ENCODE measurements around the gene TNNT2.

DNA sequence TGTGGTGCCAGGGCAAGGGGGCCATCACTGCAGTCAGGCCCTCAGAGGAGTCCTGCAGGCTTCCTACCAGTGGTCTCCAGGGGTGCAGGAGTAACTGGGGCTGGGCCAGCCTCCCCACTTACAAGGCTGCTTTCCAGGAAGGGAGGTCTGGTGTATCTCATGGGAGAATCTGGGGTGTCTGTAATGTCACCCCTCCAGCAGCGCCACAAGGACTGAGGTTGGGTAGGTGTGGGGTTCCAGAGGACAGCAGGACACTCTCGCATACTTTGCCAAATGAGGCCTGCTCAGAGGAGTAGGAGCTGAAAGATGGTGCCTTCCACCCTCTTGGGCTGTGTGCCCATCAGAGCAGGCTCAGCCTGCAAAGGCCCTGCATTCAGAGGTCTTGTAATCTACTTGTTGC, 46.9 kb downstream of the TNNT2 start:
- no peak for TF ChIP-seq ZFP3 (CRISPR knock-in tag; IDR thresholded peaks at IDR 0.05)
- TF ChIP-seq, protein P1, sequence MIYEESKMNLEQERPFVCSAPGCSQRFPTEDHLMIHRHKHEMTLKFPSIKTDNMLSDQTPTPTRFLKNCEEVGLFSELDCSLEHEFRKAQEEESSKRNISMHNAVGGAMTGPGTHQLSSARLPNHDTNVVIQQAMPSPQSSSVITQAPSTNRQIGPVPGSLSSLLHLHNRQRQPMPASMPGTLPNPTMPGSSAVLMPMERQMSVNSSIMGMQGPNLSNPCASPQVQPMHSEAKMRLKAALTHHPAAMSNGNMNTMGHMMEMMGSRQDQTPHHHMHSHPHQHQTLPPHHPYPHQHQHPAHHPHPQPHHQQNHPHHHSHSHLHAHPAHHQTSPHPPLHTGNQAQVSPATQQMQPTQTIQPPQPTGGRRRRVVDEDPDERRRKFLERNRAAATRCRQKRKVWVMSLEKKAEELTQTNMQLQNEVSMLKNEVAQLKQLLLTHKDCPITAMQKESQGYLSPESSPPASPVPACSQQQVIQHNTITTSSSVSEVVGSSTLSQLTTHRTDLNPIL (CRISPR knock-in tag; IDR thresholded peaks at IDR 0.05; ENCODE audit: low read depth), result no peak
- TF ChIP-seq, protein P2, sequence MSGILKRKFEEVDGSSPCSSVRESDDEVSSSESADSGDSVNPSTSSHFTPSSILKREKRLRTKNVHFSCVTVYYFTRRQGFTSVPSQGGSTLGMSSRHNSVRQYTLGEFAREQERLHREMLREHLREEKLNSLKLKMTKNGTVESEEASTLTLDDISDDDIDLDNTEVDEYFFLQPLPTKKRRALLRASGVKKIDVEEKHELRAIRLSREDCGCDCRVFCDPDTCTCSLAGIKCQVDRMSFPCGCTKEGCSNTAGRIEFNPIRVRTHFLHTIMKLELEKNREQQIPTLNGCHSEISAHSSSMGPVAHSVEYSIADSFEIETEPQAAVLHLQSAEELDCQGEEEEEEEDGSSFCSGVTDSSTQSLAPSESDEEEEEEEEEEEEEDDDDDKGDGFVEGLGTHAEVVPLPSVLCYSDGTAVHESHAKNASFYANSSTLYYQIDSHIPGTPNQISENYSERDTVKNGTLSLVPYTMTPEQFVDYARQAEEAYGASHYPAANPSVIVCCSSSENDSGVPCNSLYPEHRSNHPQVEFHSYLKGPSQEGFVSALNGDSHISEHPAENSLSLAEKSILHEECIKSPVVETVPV (CRISPR knock-in tag; IDR thresholded peaks at IDR 0.05), result no peak
- TF ChIP-seq, protein P3, sequence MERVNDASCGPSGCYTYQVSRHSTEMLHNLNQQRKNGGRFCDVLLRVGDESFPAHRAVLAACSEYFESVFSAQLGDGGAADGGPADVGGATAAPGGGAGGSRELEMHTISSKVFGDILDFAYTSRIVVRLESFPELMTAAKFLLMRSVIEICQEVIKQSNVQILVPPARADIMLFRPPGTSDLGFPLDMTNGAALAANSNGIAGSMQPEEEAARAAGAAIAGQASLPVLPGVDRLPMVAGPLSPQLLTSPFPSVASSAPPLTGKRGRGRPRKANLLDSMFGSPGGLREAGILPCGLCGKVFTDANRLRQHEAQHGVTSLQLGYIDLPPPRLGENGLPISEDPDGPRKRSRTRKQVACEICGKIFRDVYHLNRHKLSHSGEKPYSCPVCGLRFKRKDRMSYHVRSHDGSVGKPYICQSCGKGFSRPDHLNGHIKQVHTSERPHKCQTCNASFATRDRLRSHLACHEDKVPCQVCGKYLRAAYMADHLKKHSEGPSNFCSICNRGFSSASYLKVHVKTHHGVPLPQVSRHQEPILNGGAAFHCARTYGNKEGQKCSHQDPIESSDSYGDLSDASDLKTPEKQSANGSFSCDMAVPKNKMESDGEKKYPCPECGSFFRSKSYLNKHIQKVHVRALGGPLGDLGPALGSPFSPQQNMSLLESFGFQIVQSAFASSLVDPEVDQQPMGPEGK (CRISPR knock-in tag; IDR thresholded peaks at IDR 0.05; ENCODE audit: borderline replicate concordance), result no peak
